RKO (cell line): Measurements from ENCODE around the gene SYT6.
"Not testable (repeated sequence)": the region's sequence is repeated elsewhere in the genome, so short reads cannot be mapped to it uniquely, and the experiment has no call there.

Source experiments
- DNase-seq: peaks from one replicate; pipeline ENCODE4 v3.0.0-alpha.2; 2016; ENCODE audit warnings: low spot score

SYT6 gene

GRCh38 chr1:114072246-114072645 lies 81.4 kb downstream of the SYT6 start:
- no peak for DNase-seq

DNA sequence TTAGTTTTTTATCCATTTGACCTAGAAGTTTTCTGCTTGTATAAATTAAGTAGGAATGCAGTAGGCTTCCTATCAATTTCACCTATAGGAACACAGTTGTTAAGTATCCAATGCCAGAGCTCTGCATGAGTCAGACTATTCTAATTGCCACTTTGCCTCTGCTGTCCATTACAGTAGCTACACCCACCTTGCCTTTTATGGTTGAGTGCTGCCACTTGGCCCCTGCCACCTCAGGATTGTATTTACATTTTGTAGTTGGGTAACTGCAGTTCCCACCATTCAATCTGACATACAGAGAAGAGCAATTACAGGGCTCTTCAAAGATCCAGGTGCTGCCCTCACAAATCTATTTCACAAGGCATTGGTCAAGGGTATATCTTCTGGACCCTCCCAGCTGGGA lies 83.9 kb downstream of the SYT6 start:
- DNase-seq = not testable (repeated sequence)

DNA sequence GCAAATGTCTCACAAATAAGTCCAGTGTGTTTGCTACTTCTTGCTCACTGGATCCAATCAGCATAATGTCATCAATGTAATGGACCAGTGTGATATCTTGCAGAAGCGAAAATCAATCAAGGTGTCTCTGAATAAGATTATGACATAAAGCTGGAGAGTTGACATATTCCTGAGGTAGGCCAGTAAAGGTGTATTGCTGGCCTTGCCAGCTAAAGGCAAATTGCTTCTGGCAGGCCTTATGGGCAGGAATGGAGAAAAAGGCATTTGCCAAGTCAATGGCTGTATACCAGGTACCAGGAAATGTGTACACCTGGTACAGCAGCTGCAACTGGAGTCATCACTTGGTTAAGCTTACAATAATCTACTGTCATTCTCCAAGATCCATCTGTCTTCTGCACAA lies 85.0 kb downstream of the SYT6 start:
- DNase-seq = not testable (repeated sequence)

GRCh38 chr1:114065671-114066070 lies 88.0 kb downstream of the SYT6 start:
- DNase-seq = not testable (repeated sequence)

GRCh38 chr1:114063544-114063943 lies 90.1 kb downstream of the SYT6 start:
- DNase-seq = no peak

- DNase-seq = no peak
Measured at GRCh38 chr1:114062477-114063099, 91.1 kb downstream of the SYT6 start.

DNA sequence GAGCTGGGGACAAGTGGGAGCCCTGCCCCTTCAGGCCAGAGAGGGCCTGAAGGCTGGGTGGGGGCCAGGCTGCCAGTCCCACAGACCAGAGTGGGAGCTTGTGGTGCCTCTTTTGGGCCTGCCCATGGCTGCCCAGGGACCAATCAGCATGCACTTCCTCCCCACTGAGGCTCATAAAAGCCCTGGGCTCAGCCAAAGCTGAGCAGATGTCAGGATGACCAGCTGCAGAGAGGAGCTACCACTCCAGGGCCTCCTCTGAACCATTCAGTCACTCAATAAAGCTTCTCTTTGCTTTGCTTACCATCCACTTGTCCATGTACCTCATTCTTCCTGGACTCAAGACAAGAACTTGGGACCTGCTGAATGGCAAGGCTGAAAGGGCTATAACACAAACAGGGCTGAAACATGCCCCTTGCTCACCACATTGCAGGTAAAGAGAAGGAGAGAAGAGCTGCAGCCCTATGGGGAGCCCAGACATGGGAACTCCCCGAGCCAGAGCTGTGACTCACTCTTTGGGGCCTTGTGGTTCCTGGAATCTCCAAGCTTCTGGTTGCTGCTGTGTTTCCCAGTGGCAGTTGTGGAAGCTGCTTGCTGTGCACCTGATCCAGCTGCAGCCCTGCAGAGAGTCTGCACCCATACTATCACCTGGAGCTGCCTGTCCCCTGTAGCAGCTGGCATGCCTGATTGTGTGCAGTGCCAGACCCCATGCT lies 92.4 kb downstream of the SYT6 start:
- DNase-seq = no peak

DNA sequence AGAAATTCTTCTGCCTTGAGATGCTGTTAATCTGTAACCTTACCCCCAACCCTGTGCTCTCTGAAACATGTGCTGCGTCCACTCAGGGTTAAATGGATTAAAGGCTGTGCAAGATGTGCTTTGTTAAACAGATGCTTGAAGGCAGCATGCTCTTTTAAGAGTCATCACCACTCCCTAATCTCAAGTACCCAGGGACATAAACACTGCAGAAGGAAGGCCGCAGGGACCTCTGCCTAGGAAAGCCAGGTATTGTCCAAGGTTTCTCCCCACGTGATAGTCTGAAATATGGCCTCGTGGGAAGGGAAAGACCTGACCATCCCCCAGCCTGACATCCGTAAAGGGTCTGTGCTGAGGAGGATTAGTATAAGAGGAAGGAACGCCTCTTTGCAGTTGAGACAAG lies 95.4 kb downstream of the SYT6 start:
- not testable (repeated sequence) for DNase-seq

DNA sequence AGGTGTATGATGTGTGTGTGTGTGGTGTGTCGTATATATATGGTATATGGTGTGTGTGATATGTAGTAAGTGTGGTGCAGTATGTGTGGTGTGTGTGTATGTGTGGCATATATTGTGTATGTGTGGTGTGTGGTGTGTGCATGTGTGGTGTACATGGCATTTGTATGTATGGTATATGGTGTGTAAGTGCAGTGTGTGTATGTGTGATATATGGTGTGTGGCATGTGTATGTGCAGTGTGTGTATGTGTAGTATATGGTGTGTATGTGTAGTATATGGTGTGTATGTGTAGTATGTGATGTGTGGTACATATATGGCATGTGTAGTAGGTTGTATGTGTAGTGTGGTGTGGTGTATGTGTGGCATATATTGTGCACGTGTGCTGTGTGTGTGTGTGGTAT lies 99.5 kb downstream of the SYT6 start:
- no peak for DNase-seq

- no peak for DNase-seq
Measured at GRCh38 chr1:114048232-114048631, 105.4 kb downstream of the SYT6 start.

DNA sequence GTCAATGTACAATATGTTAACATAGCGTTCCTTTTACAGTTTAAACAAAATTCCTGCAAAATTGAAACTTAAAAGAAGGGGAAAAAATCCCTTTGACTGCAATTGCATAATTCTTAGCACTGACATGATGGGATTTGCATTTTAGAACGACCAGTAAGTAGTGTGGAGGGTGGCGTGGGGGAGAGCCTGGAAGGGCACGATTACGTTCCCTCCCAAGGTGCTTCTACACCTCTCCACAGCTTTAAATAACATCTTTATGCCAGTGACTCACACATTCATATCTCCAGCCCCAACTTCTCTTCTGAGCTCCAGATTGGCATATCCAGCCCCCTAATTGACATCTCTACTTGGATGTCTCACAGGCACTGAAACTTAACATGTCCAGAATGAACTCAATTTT lies 110.1 kb downstream of the SYT6 start:
- no peak for DNase-seq

DNA sequence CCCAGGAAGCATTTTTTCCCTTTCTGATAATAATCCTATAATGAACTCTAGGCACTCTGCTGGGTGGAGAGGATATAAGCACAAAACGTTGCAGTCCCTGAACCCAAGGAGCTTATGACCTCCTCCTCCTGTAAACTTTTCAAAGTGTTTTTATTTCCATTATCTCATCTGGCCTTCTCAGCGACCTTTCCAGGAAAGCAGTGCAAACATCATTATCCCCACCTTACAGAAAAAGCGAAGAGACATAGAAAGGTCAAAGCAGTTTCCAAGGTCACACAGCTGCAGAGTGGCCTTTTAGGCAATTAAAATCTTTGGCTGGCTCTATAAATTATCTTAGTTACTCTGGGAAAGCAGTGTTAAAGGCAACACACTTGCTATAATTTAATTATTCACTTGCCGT lies 110.6 kb downstream of the SYT6 start:
- DNase-seq = no peak

DNA sequence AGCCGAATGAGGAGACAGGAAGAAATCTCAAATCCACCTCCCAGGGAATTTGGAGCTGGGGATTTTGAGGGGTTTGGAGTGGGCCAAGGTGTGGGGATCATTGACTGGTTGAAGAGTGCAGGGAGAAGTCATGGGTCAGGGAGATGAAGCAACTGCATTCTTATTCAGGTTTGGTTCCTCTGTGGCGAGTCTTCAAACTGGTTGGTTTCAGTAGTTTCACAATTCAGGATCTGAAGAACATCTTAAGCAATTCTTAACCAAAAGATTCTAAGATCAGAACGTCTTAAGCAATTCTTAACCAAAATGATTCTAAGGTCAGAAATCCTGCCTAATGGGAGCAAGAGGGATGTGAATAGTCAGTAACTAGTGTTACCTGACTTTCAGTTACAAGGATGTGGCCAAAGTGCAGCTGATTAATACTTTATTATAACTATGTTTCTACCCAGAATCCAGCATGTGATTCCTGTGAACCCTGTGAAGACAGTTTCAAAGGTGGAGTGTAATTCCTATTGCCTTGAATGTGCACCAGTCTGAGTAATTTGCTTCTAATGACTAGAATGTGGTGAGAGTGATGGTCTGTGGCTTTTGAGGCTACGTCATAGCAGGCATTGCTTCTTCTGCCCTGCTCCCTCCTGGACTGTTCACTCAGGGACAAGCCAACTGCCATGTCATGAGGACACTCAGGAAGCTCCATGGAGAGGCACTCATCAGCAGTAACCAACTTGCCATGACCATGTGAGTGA lies 113.2 kb downstream of the SYT6 start:
- no peak for DNase-seq
